GM12892 (cell line): ENCODE results near the gene SUSD1.

Experiments used
- POLR2AphosphoS5 ChIP-seq: IDR thresholded peaks from 2 replicates; pipeline ENCODE4 v1.6.1; 2011; ENCODE audit warnings: low read depth, low read length, control low read depth
- TAF1 ChIP-seq: IDR thresholded peaks from 2 replicates; pipeline ENCODE4 v1.6.1; 2011; ENCODE audit warnings: low read depth, mild to moderate bottlenecking, control low read depth, low read length, borderline replicate concordance

DNA sequence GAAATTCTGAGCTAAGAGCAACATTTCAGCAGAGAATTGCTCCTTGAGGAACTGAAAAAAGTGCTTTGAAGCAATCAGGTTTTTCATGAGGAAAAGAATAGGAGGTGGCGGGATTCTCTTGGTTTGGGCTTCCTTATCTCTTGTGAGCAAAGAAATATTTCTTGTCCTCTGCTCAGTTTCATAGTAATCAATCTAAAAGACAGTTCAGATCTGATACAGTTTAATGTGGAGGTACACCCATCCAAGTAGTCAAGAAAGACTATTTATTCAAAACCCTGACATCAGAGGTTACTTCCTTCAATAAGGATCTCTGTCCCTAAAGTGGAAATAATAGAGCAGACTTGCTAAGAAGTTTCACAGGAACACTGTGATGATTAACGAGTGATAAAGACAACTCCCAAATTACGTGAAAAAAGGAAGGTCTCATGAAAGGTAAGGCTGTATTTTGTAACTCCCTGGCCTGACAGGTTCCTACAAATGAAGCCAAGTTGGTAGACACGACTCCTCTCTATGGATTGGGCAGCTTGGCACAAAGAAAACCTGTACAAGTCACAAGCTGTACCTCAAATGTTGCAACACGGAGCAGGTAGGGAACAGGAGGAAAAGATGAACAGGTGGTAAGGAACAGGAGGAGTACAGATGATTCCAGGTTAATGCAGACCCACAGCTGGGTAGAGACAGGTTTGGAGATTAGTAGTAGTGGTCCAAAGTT, 94.1 kb downstream of the SUSD1 start:
- TF ChIP-seq POLR2AphosphoS5 (no peak), TAF1 (no peak)
